Measurements from ENCODE around the gene PODN. TPM values are rescaled to one million over a fixed set of nuclear protein-coding genes. Genes with fewer than 3 reads are reported as not detected.

The PODN gene
- total RNA-seq, 1 experiment from 2014 or later, result not detected

DNA sequence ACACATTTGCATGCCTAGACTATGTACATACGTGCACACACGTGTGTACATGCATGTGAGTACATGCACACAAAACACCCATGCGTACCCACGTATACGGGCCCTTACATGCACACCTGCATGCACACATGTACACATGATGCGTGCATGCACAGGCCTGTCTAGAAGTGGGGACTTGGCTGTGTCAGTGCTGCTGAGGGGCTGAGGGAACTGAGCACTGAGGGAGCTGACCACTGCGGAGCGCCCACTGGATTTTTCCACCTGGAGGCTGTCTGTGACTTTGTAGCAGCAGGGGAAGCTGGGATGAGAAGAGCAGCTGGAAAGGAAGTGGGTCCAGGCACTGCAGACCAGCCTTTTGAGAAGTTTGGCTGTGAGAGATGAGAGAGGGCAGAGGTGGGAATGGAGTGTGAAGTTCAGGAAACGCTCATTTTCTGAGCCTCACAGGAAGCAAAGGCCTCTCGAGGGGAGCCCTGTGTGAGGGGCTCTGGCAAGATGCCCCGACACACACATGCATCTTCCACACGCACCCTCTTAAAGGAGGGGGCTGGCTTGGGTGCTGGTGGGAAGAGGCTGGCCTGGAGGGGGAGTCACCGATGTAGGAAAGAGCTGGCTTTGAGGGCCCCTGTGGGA is 20.9 kb downstream of the PODN start:
- no peaks in the 10 kb centered on the region for H3K9me3 ChIP-seq
- Mint-ChIP-seq H3K27ac (ENCODE audit: unreplicated experiment) (no peak overlapping the region), H3K27me3 (ENCODE audit: insufficient read depth, unreplicated experiment) (no peaks in the 10 kb centered on the region), H3K4me1 (ENCODE audit: low read depth, unreplicated experiment) (no peaks in the 10 kb centered on the region), H3K9me3 (ENCODE audit: unreplicated experiment) (no peaks in the 10 kb centered on the region), H3K4me3 (ENCODE audit: unreplicated experiment) (no peak overlapping the region), H3K36me3 (ENCODE audit: insufficient read depth, unreplicated experiment) (peaks cover 4% of the 10 kb centered on the region)
- BruUV-seq (replicated peaks), result no TSS peak
- no peaks in the 10 kb centered on the region for H3K36me3 ChIP-seq (ENCODE audit: control insufficient read depth, insufficient read depth, low read length)
- TF ChIP-seq CTCF (IDR thresholded peaks at IDR 0.05; ENCODE audit: insufficient read depth in 1 of 2, low read depth in 1 of 2, low read length in 1 of 2, severe bottlenecking in 1 of 2, unreplicated experiment in 1 of 2), result no peak
- H3K27me3 ChIP-seq (replicated peaks; ENCODE audit: control insufficient read depth, insufficient read depth, low read length), result no peaks in the 10 kb centered on the region
- DNase-seq, result no peak
- ChIA-PET POLR2A (no interaction called here), CTCF (no interaction called here)
- intact Hi-C loops (cut with micrococcal nuclease; ENCODE audit: unreplicated experiment), result no loop called here
- no peak overlapping the region for H3K4me3 ChIP-seq (ENCODE audit: low read depth, low read length)
- H3K4me1 ChIP-seq, result no peaks in the 10 kb centered on the region

DNA sequence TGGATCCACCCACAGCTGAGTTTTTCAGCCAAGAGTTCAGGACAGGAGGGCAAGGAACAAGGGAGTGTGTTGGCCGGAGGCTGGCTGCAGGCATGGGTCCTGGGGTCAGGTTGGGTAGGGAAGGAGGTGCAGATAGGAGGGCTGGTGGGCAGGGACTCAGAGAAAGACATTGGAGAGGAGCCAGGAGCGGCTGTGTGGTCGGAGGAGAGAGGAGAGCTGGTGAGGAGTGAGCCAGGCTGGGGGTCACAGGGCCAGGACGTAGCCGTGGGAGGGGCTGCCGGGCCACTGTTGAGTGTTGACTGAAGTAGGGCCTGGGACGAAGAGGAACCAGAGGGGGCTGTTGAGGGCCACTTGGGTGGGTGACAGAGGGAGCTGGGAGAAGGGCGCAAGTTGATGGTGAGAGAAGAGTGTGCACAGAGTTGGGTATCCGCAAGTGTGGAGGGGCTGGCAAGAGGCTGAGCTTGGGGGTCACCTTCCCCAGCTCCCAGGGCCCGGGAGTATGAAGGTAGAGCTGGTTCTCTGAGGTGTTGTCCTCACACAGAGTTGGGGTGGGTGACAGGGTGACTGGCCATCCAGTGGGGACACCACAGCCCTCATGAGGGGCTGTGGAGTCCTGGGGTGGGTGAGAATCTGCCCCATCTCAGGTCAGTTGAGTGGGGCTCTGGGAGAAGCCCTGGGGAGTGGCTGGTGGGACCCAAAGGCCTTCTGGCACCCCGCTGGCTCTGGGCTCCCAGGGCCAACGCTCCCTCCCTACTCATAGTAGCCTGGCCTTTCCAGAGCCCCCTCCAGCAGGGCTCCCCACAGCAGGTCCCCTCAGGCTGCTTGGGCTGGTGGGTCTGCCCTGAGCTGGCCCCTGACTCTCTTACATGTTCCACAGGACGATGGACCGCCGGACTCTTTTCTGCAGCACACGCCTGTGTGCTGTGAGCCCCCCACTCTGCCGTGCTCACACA is 21.9 kb downstream of the PODN start:
- H3K4me3 Mint-ChIP-seq (ENCODE audit: unreplicated experiment), result no peak overlapping the region
- intact Hi-C loops (cut with micrococcal nuclease; ENCODE audit: unreplicated experiment), result no loop called here
- no peak overlapping the region for H3K27ac Mint-ChIP-seq (ENCODE audit: unreplicated experiment)
- H3K27me3 Mint-ChIP-seq (ENCODE audit: insufficient read depth, unreplicated experiment), result no peaks in the 10 kb centered on the region
- peaks cover 1% of the 10 kb centered on the region for H3K4me1 ChIP-seq
- no TSS peak for BruUV-seq (replicated peaks)
- no peaks in the 10 kb centered on the region for H3K9me3 Mint-ChIP-seq (ENCODE audit: unreplicated experiment)
- H3K4me3 ChIP-seq (ENCODE audit: low read depth, low read length), result no peak overlapping the region
- ChIA-PET CTCF (interaction anchor here (0.6 kb wide), 1 partner anchor 80 kb away, joined by 4 read pairs; no protein-coding TSS in a partner anchor), POLR2A (no interaction called here)
- H3K27me3 ChIP-seq (replicated peaks; ENCODE audit: control insufficient read depth, insufficient read depth, low read length), result no peaks in the 10 kb centered on the region
- no peak for TF ChIP-seq CTCF (IDR thresholded peaks at IDR 0.05; ENCODE audit: insufficient read depth in 1 of 2, low read depth in 1 of 2, low read length in 1 of 2, severe bottlenecking in 1 of 2, unreplicated experiment in 1 of 2)
- no peaks in the 10 kb centered on the region for H3K36me3 ChIP-seq (ENCODE audit: control insufficient read depth, insufficient read depth, low read length)
- no peaks in the 10 kb centered on the region for H3K4me1 Mint-ChIP-seq (ENCODE audit: low read depth, unreplicated experiment)
- no peaks in the 10 kb centered on the region for H3K9me3 ChIP-seq
- no peak for DNase-seq
- peaks cover 4% of the 10 kb centered on the region for H3K36me3 Mint-ChIP-seq (ENCODE audit: insufficient read depth, unreplicated experiment)

DNA sequence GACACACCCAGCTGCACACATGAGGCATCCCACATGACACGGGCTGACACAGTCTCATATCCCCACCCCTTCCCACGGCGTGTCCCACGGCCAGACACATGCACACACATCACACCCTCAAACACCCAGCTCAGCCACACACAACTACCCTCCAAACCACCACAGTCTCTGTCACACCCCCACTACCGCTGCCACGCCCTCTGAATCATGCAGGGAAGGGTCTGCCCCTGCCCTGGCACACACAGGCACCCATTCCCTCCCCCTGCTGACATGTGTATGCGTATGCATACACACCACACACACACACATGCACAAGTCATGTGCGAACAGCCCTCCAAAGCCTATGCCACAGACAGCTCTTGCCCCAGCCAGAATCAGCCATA is 22.6 kb downstream of the PODN start:
- DNase-seq, result no peak
- Mint-ChIP-seq H3K36me3 (ENCODE audit: insufficient read depth, unreplicated experiment) (peaks cover 4% of the 10 kb centered on the region), H3K4me1 (ENCODE audit: low read depth, unreplicated experiment) (no peaks in the 10 kb centered on the region), H3K9me3 (ENCODE audit: unreplicated experiment) (no peaks in the 10 kb centered on the region), H3K27me3 (ENCODE audit: insufficient read depth, unreplicated experiment) (no peaks in the 10 kb centered on the region), H3K4me3 (ENCODE audit: unreplicated experiment) (no peak overlapping the region), H3K27ac (ENCODE audit: unreplicated experiment) (no peak overlapping the region)
- BruUV-seq (replicated peaks), result no TSS peak
- Histone ChIP-seq H3K36me3 (ENCODE audit: control insufficient read depth, insufficient read depth, low read length) (no peaks in the 10 kb centered on the region), H3K9me3 (no peaks in the 10 kb centered on the region), H3K4me3 (ENCODE audit: low read depth, low read length) (no peak overlapping the region), H3K4me1 (peaks cover 8% of the 10 kb centered on the region), H3K27me3 (replicated peaks; ENCODE audit: control insufficient read depth, insufficient read depth, low read length) (no peaks in the 10 kb centered on the region)
- intact Hi-C loops (cut with micrococcal nuclease; ENCODE audit: unreplicated experiment), result no loop called here
- TF ChIP-seq CTCF (IDR thresholded peaks at IDR 0.05; ENCODE audit: insufficient read depth in 1 of 2, low read depth in 1 of 2, low read length in 1 of 2, severe bottlenecking in 1 of 2, unreplicated experiment in 1 of 2), result no peak
- ChIA-PET CTCF (no interaction called here), POLR2A (no interaction called here)
